Tibial nerve (tissue), 4 donors: Measurements from ENCODE around the gene PDCL3. TPM values are rescaled to one million over a fixed set of nuclear protein-coding genes. Genes with fewer than 3 reads are reported as not detected.

ENCODE experiments used
- DNase-seq, 2 donors: peaks; one replicate each; pipeline ENCODE4 v3.0.0-alpha.2; 2019; ENCODE audit warnings: low spot score in 2 of 2
- H3K27ac ChIP-seq, 4 donors: fragments of 200-600 bp; sonication (generic) in 3 of 4; one replicate each; pipeline ENCODE4 v1.5.1; 2017 to 2019; ENCODE audit warnings: mild to moderate bottlenecking in 1 of 4
- H3K27me3 ChIP-seq, 2 donors: fragments of 200-600 bp; sonication (generic) in 1 of 2; one replicate each; pipeline versions ENCODE4 v1.5.1 to v1.6.0; 2017 to 2019
- H3K36me3 ChIP-seq, 3 donors: fragments of 200-600 bp; sonication (generic); one replicate each; pipeline ENCODE4 v1.5.1; 2018 to 2019
- H3K4me1 ChIP-seq, 4 donors: fragments of 200-600 bp; sonication (generic) in 3 of 4; one replicate each; pipeline ENCODE4 v1.5.1; 2017 to 2019
- H3K4me3 ChIP-seq, 4 donors: fragments of 200-600 bp; sonication (generic) in 3 of 4; one replicate each; pipeline ENCODE4 v1.5.1; 2017 to 2019; ENCODE audit warnings: mild to moderate bottlenecking in 1 of 4, moderate library complexity in 1 of 4
- H3K9me3 ChIP-seq, 4 donors: fragments of 200-600 bp; sonication (generic) in 3 of 4; one replicate each; pipeline ENCODE4 v1.5.1; 2017 to 2019
- CTCF ChIP-seq, 5 experiments: fragments of 200-600 bp in 3 of 5; fragments of 450-650 bp in 2 of 5; sonication (generic) in 3 of 5; IDR thresholded peaks; one replicate each; pipeline ENCODE4 v1.5.1; 2016 to 2019; ENCODE audit warnings: antibody characterized with exemption in 5 of 5, mild to moderate bottlenecking in 3 of 5, moderate library complexity in 2 of 5
- EP300 ChIP-seq, 2 donors: sonication (generic); formaldehyde crosslinking; IDR thresholded peaks; one replicate each; pipeline ENCODE4 v1.6.1; 2017; ENCODE audit warnings: antibody characterized with exemption in 2 of 2, mild to moderate bottlenecking in 1 of 2
- POLR2A ChIP-seq, 2 donors: fragments of 450-650 bp; IDR thresholded peaks; one replicate each; pipeline ENCODE4 v1.6.1; 2017; ENCODE audit warnings: antibody characterized with exemption in 2 of 2, mild to moderate bottlenecking in 2 of 2, moderate library complexity in 2 of 2
- WGBS, 2 donors: methylation state at CpG; one replicate each; pipeline ENCODE4 v1.1.5; 2018; 5-methylcytosine and 5-hydroxymethylcytosine counted together
- total RNA-seq, 4 donors: library from RNA; depleted of rRNA; stranded (reverse); fragments of >200 nt; gene quantifications; one replicate each; pipeline ENCODE4 v1.1.0, GENCODE V29; 2016

PDCL3 gene
- total RNA-seq, 4 donors from 2014 or later = 7.1 to 12.1 (median 8.4) TPM

DNA sequence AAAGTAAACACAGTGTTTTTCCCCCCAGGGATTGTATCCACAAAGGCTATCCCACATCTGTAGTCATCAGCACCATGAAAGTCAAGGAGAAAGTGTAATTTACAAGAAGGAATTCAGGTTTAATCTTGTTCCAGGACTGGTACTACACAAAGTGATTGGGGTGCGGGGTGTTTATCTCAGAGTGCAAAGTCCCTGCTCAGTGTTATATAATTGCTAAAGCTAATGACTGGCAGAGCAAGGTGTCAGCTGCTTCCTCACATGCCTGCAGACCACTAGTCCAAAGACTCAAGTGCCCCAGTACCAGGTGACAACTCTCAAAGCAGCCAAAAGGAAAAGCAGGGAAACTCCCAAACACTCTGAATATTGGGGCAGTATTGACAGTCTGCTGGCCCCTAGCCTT, 40.4 kb upstream of the PDCL3 start:
- Histone ChIP-seq H3K27me3 (no peaks in the 10 kb centered on the region), H3K36me3 (no peaks in the 10 kb centered on the region), H3K4me3 (no peak overlapping the region), H3K27ac (no peak overlapping the region), H3K4me1 (no peaks in the 10 kb centered on the region), H3K9me3 (no peaks in the 10 kb centered on the region)
- WGBS, 2 donors = 91 to 94% methylated on average over 1 of the region's 1 CpG
- TF ChIP-seq POLR2A (IDR thresholded peaks at IDR 0.05) (no peak), EP300 (IDR thresholded peaks at IDR 0.05) (no peak), CTCF (IDR thresholded peaks at IDR 0.05) (no peak)
- no peak for DNase-seq

DNA sequence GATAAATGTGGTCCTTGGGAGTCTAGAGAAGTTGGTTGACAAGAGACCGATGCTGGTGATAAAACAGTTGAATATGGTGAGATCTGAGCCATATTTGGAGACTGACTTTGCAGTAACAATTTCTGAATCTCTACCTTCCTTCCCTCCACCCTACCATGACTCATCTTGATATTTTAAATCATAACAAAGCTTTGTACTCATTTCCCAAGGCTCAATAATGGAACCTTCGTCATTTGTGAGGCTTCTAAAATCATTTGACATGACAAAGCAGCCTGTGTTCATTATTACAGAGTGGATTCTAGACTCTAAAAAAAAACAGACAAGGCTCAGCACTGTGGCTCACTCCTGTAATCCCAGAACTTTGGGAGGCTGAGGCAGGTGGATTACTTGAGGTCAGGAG, 38.5 kb upstream of the PDCL3 start:
- DNase-seq = no peak
- Histone ChIP-seq H3K4me3 (no peak overlapping the region), H3K36me3 (no peaks in the 10 kb centered on the region), H3K4me1 (no peaks in the 10 kb centered on the region), H3K9me3 (no peaks in the 10 kb centered on the region), H3K27ac (no peak overlapping the region), H3K27me3 (no peaks in the 10 kb centered on the region)
- TF ChIP-seq CTCF (IDR thresholded peaks at IDR 0.05) (no peak), EP300 (IDR thresholded peaks at IDR 0.05) (no peak)
- 67 to 74% methylated on average over 2 of the region's 2 CpGs for WGBS, 2 donors

- TF ChIP-seq POLR2A (IDR thresholded peaks at IDR 0.05) (no peak), CTCF (IDR thresholded peaks at IDR 0.05) (no peak), EP300 (IDR thresholded peaks at IDR 0.05) (no peak)
- Histone ChIP-seq H3K27ac (no peak overlapping the region), H3K27me3 (no peaks in the 10 kb centered on the region), H3K4me1 (no peaks in the 10 kb centered on the region), H3K9me3 (no peaks in the 10 kb centered on the region), H3K4me3 (no peak overlapping the region), H3K36me3 (no peaks in the 10 kb centered on the region)
- DNase-seq = no peak
- WGBS, 2 donors = 0 to 92% methylated on average over 1 of the region's 1 CpG
These were observed 35.9 kb upstream of the PDCL3 start for GRCh38 chr2:100526868-100527267.

DNA sequence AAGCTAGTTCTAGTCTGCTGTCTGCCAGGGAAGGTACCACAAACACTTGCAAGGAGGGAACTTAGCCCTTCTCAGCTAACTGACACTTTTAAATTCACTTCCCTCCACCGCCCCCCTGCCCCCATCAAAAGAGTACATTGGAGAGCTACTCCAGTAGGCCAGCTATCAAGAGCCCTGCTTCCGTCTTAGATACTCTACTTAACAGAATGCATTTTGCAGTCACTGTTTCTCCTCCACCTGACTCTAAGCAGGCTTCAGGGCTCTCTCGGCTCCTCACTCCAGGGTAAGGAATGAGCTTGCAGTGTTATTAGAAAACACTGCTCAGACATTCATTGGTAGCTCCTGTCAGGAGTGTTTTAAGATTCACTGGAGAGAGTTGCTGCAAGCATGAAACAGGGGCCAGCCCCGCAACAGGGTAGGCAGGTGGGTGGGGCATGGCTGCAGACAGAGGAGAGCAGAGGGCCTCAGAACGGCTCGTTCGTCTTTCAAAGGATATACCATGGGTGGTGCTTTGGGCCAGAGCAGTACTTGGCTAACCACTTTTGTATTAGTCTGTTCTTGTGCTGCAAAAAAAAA, 35.3 kb upstream of the PDCL3 start:
- Histone ChIP-seq H3K4me1 (no peaks in the 10 kb centered on the region), H3K27ac (no peak overlapping the region), H3K9me3 (no peaks in the 10 kb centered on the region), H3K27me3 (no peaks in the 10 kb centered on the region), H3K4me3 (no peak overlapping the region), H3K36me3 (no peaks in the 10 kb centered on the region)
- WGBS, 2 donors = 75 to 78% methylated on average over 7 of the region's 7 CpGs
- TF ChIP-seq EP300 (IDR thresholded peaks at IDR 0.05) = no peak
- TF ChIP-seq POLR2A (IDR thresholded peaks at IDR 0.05) = no peak
- TF ChIP-seq CTCF (IDR thresholded peaks at IDR 0.05) = no peak
- DNase-seq = no peak

- DNase-seq = no peak
- no peaks in the 10 kb centered on the region for H3K4me1 ChIP-seq
- no peaks in the 10 kb centered on the region for H3K36me3 ChIP-seq
- H3K4me3 ChIP-seq = no peak overlapping the region
- WGBS, 2 donors = 87 to 90% methylated on average over 8 of the region's 8 CpGs
- H3K27me3 ChIP-seq = no peaks in the 10 kb centered on the region
- no peak overlapping the region for H3K27ac ChIP-seq
- peaks cover 0 to 4% (median 0%) of the 10 kb centered on the region in 4 donors for H3K9me3 ChIP-seq
- TF ChIP-seq EP300 (IDR thresholded peaks at IDR 0.05) (no peak), POLR2A (IDR thresholded peaks at IDR 0.05) (no peak), CTCF (IDR thresholded peaks at IDR 0.05) (no peak)
These were observed 33.6 kb upstream of the PDCL3 start for GRCh38 chr2:100529176-100529575.
